Measurements from ENCODE around the gene RAET1L.
"Not testable (repeated sequence)": the region's sequence is repeated elsewhere in the genome, so short reads cannot be mapped to it uniquely, and the experiment has no call there.

Gene RAET1L

DNA sequence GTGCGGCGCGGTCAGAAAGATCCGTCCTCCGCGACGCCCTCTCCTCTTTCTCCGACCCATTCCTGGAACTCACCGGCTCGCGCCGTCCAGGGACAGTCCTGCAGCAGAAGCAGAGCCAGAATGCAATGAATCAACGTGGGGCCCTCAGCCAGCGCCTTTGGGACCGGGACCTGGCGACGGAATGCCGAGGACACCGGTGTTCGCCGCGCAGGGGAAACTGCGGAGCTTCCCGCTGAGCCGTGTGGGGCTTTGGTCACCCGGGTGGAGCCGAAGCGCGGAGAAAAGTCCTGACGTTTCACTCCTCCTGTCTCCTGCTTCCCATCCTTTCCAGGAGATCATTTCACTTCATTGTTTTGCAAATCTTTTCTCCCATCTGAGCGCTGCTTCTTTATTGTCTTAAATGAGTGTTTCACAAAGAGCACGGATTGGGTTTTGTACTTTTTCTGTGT lies 35.1 kb downstream of the RAET1L start:
- no peak for DNase-seq

DNA sequence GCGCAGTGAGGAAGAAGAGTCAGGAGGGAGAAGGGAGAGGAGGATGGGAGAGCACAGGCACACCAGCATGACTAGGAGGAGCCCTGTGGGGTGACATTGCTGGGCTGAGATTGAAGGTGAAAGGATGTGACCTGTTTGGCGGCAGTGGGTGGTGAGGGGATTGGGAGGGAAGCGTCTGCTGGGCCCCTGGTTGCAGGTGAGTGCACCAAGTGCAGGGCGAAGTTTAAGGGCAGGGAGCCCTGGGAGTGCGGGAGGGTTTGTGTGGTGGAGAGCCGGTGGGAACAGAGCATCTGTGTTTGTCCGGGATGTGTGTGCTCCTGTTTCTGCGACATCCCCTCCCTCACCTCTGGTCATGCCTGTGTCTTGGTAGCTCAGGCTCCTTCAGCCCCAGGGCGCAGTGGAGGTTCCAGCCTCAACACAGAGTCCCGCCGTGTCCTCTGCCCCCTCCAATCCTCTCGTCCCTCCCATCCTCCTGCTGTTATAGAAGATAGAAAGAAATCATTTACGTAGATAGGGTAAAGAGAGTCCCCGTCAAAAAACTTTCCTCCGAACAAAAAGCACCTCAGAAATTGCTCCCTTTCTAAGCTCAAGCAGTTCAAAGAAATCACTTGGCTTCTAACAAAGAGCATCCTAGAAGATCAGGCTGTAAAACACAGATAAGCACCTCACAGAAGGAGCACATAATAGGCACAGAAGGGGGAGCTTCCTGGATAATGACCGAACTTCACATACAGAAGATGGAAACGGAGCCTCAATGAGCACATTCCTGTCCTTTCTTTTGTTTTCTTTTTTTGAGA lies 36.6 kb downstream of the RAET1L start:
- no peak for DNase-seq

DNA sequence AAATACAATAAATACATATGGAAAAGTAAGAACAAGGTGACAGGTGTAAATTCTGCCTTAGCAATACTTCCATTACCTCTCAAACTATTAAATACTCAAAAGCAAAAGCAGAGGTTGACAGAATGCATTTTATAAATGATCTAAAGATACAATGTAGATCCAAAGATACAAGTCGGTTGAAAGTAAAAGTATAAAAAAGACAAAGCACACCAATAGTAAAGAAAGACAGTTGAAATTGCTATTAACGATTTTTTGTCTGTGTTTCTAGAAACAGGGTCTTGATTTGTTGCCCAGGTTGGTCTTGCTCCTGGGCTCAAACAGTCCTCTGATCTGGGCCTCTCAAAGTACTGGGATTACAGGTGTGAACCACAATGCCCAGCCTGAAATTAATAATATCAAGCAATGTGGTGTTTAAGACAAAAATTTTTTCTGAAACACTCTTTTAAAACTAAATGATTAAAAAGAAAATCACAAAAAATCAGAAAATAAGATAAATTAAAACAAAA lies 37.7 kb downstream of the RAET1L start:
- no peak for DNase-seq

DNA sequence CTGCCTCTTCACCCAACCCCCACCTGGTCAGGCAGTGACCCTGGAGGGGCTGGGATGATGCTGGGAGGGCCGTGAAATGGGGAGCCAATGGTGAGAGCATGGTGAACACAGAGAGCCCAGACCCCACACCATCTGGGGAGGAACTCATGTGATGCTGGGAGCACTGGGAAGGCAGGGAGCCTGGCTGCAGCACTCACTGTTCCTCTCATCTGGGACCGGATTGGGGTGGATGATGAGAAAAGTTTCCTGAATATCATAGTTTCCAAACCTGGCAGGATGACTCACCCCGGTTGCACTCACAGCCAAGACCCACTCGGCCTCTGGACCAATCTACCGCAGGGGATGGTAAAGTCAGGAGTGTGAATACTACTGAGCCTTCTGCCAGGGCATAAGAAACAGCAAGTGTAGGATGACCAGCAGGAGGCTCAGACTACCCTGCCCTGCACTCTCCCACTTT lies 39.8 kb downstream of the RAET1L start:
- no peak for DNase-seq

DNA sequence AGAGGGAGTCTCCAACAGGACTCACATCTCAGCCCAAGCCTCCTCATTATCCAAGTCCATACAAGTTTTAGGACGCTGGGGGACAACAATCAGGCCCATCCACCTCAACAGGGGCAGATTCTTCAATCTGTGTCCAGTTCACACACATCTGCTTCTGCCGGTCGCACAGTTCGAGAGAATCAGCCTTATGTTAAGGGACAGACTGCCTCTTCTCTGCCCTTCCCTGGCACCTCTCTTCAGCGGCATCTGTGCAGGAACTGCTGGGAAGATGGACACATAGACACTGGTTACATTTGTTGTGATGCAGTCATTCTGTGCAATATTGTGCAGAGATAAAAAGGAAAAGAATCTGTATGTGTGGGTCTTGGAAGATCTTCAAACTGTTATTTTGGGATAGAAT lies 40.6 kb downstream of the RAET1L start:
- DNase-seq: no peak

DNA sequence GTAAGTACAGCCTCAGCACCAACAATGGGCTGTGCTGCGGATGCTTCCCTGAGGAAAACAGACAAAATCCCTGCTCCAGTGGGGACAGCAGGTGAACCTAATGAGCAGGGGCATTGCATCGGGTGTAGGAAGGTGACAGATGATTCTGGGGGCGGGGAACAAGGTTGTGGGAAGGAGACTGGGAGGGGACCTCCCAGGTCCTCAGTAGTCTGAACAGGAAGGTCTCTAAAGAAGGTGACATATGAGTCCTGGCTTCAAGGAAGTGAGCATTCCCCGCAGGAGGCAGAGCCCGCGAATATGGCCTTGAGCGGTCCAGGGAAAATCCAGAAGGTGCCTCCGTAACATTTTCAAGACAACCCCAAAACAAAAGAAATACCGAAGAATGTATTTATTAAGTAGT lies 42.2 kb downstream of the RAET1L start:
- no peak for DNase-seq

DNA sequence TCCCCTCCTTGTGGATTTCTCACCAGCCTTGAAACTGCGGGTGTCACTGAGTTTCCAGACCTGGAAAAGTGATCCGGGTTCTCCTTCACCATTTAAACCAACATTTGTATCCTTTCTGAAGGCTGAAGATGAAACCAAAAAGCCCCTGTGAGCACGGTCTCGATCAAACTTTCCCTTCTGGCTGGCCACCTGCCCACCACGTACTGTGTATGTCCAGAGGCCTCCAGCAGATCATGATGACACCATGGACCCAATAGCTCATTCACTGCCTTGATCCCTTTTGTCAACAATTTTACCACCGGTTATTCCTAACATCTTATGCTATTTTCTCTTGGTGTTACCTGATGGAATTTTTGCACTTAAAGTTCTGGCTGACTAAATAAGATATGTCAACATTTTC lies 46.0 kb downstream of the RAET1L start:
- DNase-seq: no peak

DNA sequence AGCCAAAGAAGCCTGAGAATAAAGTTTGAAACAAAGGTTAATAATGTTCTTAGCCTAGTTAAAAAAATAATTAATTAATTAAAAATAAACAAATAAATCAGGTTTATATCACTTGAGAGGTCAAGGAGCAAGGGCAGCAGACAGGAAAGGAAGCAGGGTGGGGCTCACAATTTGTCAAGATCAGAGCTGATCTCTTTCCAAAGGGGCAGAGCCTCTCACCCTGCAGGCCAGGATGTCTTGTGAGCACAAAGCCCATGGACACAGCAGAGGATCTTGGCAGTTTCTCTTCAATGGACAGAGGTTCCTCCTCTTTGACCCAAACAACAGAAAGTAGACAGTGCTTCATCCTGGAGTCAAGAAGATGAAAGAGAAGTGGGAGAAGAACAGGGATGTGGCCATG lies 46.7 kb downstream of the RAET1L start:
- no peak for DNase-seq

DNA sequence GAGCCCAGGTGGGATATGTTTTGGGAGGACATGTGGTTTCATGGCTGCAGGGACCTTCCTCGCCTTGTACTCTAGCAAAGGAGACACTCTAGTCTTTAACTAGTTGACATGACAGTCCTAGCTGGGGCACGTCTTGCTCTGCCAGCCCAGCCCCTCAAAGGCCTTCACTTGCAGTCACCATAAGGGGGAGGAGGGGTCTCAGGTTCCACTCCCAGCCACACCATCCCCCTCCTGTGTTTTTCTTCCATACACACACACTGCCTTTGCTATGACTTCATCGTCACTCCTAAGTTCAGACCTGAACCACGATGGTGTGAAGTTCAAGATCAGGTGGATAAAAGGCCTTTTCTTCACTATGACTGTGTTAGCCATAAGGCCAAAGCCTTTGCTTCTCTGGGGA lies 48.1 kb downstream of the RAET1L start:
- no peak for DNase-seq

DNA sequence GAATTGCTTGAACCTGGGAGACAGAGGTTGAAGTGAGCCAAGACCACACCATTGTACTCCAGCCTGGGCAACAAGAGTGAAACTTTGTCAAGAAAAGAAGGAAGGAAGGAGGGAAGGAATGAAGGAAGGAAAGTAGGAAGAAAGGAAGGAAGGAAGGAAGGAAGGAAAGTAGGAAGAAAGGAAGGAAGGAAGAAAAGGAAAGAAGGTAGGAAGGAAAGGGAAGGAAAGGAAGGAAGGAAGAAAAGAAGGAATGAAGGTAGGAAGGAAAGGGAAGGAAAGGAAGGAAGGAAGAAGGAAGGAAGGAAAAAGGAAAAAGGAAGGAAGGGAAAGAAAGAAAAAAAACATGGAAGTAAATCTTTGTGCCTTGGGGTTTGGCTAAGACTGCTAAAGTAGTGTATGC lies 49.9 kb downstream of the RAET1L start:
- DNase-seq: no peak

DNA sequence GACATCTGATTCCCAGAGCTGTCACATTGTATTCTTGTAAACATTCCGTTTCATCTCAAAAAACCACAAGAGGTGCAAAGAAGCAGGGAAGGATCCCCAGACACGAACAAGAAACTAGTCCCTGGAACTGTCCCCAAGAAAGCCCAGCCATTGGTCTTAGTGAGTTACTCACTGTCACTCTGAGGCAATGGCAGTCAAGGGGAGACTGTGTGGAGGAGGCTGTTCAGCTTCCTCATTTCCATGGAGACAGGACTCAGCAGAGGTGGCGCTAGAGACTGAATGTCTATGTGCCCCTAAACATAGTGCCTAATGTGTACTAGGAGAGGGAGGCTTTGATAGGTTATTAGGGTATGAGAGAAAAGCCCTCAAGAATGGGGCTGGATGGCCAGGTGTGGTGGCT lies 50.5 kb downstream of the RAET1L start:
- no peak for DNase-seq

DNA sequence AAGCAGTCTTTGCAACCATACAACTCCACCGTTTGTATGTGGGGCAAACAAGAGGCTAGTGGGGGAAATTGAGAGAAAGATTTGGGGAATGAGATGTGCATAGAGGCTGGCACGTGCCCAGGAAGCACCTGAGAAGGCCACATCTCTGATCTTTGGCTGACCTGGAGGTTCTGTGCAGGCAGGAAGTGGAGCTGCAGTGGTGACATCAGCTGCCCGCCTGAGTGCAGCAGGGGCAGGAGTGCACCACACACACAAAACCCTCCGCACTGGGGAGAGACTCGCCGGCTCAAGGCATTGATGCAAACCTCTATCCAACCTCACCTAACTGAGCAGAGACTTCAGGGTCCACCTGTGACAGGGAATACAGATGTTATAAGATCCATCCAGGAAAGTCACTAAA lies 50.9 kb downstream of the RAET1L start:
- not testable (repeated sequence) for DNase-seq

DNA sequence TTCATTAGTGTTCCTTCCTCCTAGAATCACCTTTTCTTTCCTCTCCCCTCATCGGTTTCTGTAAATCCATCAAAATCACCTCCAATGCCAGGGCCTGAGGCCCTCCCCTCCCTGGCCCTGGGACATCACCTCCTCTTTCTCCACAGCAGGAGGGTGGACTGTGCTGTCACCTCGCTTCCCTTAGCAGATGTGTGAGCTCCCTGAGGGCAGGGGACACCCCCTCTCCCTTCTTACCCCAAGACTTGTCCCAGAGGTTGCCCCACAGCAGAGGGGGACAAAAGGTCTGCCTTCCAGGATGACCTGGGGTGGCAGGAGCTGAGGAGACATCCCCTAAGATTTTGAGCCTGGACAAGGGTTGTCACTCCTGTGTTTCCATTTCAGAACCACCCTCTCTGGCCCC lies 55.7 kb downstream of the RAET1L start:
- DNase-seq: no peak

DNA sequence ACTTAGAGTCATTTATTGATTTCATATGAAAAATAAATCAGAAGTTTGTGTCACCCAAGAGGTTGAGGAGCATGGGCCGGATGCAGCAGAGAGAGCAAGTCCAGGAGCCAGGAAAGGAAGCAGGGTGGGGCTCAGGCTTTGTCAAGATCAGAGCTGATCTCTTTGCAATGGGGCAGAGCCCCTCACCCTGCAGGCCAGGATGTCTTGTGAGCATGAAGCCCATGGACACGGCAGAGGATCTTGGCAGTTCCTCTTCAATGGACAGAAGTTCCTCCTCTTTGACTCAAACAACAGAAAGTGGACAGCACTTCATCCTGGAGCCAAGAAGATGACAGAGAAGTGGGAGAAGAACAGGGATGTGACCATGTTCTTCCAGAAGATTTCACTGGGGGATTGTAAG lies 56.4 kb downstream of the RAET1L start:
- DNase-seq: not testable (repeated sequence)

Measured in CD4-positive, alpha-beta T cell treated with Interleukin-4 for 4 hours (primary cell).